ENCODE results near the gene NPHP1.
"Not testable (repeated sequence)": the region's sequence is repeated elsewhere in the genome, so short reads cannot be mapped to it uniquely, and the experiment has no call there.

Gene NPHP1

GRCh38 chr2:110219496-110220189, 14.8 kb upstream of the NPHP1 start:
- Histone ChIP-seq H4K20me1 (no peaks in the 10 kb centered on the region), H3K4me3 (no peak overlapping the region), H3K4me1 (no peaks in the 10 kb centered on the region), H3K9me3 (replicated peaks in 1 of 11) (peaks cover 0 to 3% (median under 1%) of the 10 kb centered on the region in 11 experiments; a peak in 4 of 22 replicates), H3K27ac (no peak overlapping the region), H3K9ac (no peak overlapping the region), H3K36me3 (no peaks in the 10 kb centered on the region), H3K27me3 (no peaks in the 10 kb centered on the region), H3K4me2 (no peak overlapping the region)
- TF ChIP-seq Cebpa-rat (IDR thresholded peaks at IDR 0.05): no peak

GRCh38 chr2:110218889-110219288, 14.1 kb upstream of the NPHP1 start:
- H3K9me3 ChIP-seq (replicated peaks in 1 of 11): peaks cover 5 to 10% (median 8%) of the 10 kb centered on the region in 11 experiments
- not testable (repeated sequence) for H3K27me3 ChIP-seq, H3K36me3 ChIP-seq, H3K27ac ChIP-seq, H4K20me1 ChIP-seq, H3K4me1 ChIP-seq, H3K4me2 ChIP-seq, H3K9ac ChIP-seq, H3K4me3 ChIP-seq

DNA sequence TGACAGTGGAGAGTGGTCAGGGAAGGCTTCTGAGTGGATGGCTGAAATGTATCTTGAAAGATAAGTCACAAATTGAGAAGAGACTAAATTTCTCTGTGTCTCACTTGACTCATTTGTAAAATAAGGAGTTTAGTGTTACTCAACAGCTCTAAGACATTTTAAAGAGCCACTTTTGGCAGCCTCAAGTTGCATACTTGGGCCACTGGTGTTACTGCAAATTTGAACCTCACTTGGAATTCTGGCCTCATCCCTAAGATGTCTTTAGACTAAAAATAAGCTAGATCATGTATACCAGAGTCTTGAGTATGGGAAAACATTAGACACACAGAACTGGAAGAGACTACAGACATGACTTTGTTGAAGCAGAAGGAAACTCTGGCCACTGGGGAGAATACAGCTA, 12.0 kb upstream of the NPHP1 start:
- no peaks in the 10 kb centered on the region for H3K36me3 ChIP-seq
- TF ChIP-seq Cebpa-rat (IDR thresholded peaks at IDR 0.05): no peak
- no peak overlapping the region for H3K9ac ChIP-seq
- H4K20me1 ChIP-seq: no peaks in the 10 kb centered on the region
- H3K4me3 ChIP-seq: no peak overlapping the region
- peaks cover 13 to 20% (median 16%) of the 10 kb centered on the region in 11 experiments for H3K9me3 ChIP-seq (replicated peaks in 1 of 11)
- no peak overlapping the region for H3K27ac ChIP-seq
- no peaks in the 10 kb centered on the region for H3K4me1 ChIP-seq
- H3K27me3 ChIP-seq: no peaks in the 10 kb centered on the region
- no peak overlapping the region for H3K4me2 ChIP-seq

- Histone ChIP-seq H3K9ac (no peak overlapping the region), H3K27me3 (no peaks in the 10 kb centered on the region), H3K36me3 (peaks cover 0 to under 1% (median under 1%) of the 10 kb centered on the region in 11 experiments; a peak in 5 of 22 replicates), H4K20me1 (no peaks in the 10 kb centered on the region), H3K4me1 (peaks cover under 1 to 6% (median 4%) of the 10 kb centered on the region in 10 experiments; a peak in 19 of 20 replicates), H3K4me2 (no peak overlapping the region), H3K9me3 (replicated peaks in 1 of 11) (peaks cover 13 to 20% (median 16%) of the 10 kb centered on the region in 11 experiments), H3K27ac (no peak overlapping the region), H3K4me3 (no peak overlapping the region)
- TF ChIP-seq Cebpa-rat (IDR thresholded peaks at IDR 0.05): no peak
Observed at GRCh38 chr2:110216199-110216598, 11.4 kb upstream of the NPHP1 start.

DNA sequence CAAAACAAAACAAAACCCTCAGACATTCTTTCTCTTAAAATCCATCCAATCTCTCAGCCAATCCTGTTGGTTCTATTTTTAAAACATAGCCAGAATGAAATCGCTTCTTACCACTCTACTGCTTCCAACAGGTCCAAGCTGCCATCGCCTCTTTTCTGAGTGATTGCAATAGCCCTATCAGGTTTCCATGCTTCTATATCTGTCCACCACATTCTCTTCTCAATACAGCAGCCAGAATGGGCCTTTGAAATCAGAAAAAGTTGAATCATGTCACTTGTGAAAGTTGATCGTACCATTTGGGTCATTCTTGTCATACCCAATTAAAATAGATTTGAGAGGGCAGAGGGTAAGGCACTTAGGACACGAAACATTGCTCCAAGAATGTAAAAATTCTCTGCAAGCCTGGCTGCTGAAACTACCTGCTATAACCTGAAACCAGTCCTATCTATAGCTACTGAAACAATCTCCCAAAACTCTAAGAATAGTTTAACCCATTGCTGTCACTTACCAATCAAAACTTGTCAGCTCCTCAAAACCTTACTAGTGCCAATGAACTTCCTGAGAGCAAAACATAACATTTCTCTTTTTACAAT, 10.8 kb upstream of the NPHP1 start:
- H3K9me3 ChIP-seq (replicated peaks in 1 of 11): peaks cover 13 to 20% (median 16%) of the 10 kb centered on the region in 11 experiments
- H4K20me1 ChIP-seq: no peaks in the 10 kb centered on the region
- H3K27me3 ChIP-seq: no peaks in the 10 kb centered on the region
- peaks cover 6 to 11% (median 9%) of the 10 kb centered on the region in 10 experiments; a peak in 19 of 20 replicates for H3K4me1 ChIP-seq
- H3K9ac ChIP-seq: no peak overlapping the region
- H3K27ac ChIP-seq: no peak overlapping the region
- H3K4me2 ChIP-seq: no peak overlapping the region
- no peak for TF ChIP-seq Cebpa-rat (IDR thresholded peaks at IDR 0.05)
- peaks cover 1 to 6% (median 5%) of the 10 kb centered on the region in 11 experiments; a peak in 16 of 22 replicates for H3K36me3 ChIP-seq
- H3K4me3 ChIP-seq: no peak overlapping the region

GRCh38 chr2:110215091-110215490, 10.3 kb upstream of the NPHP1 start:
- peaks cover 13 to 20% (median 16%) of the 10 kb centered on the region in 11 experiments for H3K9me3 ChIP-seq (replicated peaks in 1 of 11)
- H3K4me3 ChIP-seq: no peak overlapping the region
- H3K4me2 ChIP-seq: no peak overlapping the region
- peaks cover 8 to 17% (median 12%) of the 10 kb centered on the region in 10 experiments; a peak in 19 of 20 replicates for H3K4me1 ChIP-seq
- H3K27ac ChIP-seq: no peak overlapping the region
- no peak for TF ChIP-seq Cebpa-rat (IDR thresholded peaks at IDR 0.05)
- no peaks in the 10 kb centered on the region for H3K27me3 ChIP-seq
- H4K20me1 ChIP-seq: no peaks in the 10 kb centered on the region
- H3K9ac ChIP-seq: no peak overlapping the region
- H3K36me3 ChIP-seq: peaks cover 7 to 12% (median 11%) of the 10 kb centered on the region in 11 experiments; a peak in 21 of 22 replicates

DNA sequence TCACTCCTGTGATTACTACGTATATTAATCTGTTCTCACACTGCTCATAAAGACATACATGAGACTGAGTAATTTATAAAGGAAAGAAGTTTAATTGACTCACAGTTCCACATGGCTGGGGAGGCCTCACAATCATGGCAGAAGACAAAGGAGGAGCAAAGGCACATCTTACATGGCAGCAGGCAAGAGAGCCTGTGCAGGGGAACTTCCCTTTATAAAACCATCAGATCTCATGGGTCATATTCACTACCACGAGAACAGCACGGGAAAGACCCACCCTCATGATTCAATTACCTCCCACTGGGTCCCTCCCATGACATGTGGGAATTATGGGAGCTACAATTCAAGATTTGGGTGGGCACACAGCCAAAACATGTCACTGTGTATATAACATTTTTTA, 8.7 kb upstream of the NPHP1 start:
- Histone ChIP-seq H3K4me1 (peaks cover 8 to 19% (median 12%) of the 10 kb centered on the region in 10 experiments; a peak in 19 of 20 replicates), H3K36me3 (peaks cover 22 to 28% (median 26%) of the 10 kb centered on the region in 11 experiments), H3K9me3 (replicated peaks in 1 of 11) (peaks cover 13 to 20% (median 16%) of the 10 kb centered on the region in 11 experiments)
- H3K27ac ChIP-seq, H3K4me2 ChIP-seq, H4K20me1 ChIP-seq, H3K4me3 ChIP-seq, H3K9ac ChIP-seq, H3K27me3 ChIP-seq: not testable (repeated sequence)

- Histone ChIP-seq H3K9me3 (replicated peaks in 1 of 11) (peaks cover 13 to 20% (median 16%) of the 10 kb centered on the region in 11 experiments), H3K4me1 (peaks cover 8 to 19% (median 12%) of the 10 kb centered on the region in 10 experiments; a peak in 19 of 20 replicates), H3K27me3 (no peaks in the 10 kb centered on the region), H4K20me1 (no peaks in the 10 kb centered on the region), H3K27ac (peak within 1 kb of the TSS; percentile 56 to 90 (median 85); a peak in 21 of 22 replicates), H3K9ac (peak within 1 kb of the TSS; percentile 80 to 90 (median 89)), H3K4me2 (peak within 1 kb of the TSS; percentile 68 to 97 (median 84)), H3K36me3 (peaks cover 23 to 35% (median 28%) of the 10 kb centered on the region in 11 experiments), H3K4me3 (peak within 1 kb of the TSS; percentile 74 to 97 (median 90))
- TF ChIP-seq Cebpa-rat (IDR thresholded peaks at IDR 0.05): no peak
Observed at GRCh38 chr2:110211938-110212858, 7.4 kb upstream of the NPHP1 start, which contains the start of gene MTLN. Gene MTLN, minus strand, starts transcription at chr2:110212547. Its CDS starts 22 bp downstream, at chr2:110212525.

Measured in BLaER1 treated with 17β-estradiol and CSF1 and Interleukin-3, amounts not matched to agents 10 nM and 100 nM (cell line).